ENCODE results near the gene UIMC1.

DNA sequence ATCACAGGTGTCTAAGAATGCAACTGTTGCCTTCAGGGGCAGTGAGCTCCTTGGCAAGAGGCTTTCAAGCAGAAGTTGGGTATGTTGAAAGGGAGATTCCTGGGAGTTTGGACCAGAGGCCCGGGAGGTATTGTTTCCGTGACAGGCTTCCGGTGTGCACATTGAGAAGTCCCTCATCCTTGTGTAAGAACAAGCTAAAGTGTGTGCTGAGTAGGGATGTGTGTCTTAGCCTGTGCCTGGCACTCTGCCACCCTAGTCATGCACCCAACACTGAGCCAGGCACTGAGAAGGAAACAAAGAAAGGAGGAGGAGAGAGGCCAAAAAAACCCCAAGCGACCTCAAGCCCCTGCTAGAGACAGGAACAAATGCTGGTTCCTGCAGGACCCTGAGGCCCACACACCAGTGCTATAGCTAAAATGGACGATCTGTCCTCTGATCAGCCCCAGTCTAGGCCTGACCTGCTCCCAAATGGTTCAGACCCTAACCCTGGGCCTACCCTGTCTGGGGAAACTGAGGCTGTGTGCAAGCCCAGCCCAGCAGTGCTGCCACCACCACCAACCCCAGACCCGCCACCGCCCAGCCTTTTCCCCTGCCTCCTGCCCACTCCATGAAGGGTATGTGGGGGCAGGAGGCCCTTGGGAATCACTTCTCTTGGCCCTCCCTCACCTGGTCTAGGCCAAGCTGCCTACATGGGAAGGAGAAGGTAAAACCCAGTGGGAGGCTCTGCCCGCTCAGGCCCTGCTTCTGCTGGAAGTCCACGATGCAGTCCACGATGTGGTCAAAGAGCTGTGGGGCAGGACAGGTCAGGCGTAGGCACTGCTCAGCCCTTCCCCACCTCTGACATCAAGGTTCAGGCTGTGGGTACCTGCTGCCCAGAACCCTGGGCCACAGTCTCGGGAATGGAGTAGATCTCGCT lies 120.0 kb downstream of the UIMC1 start:
- TF ChIP-seq, protein P1, sequence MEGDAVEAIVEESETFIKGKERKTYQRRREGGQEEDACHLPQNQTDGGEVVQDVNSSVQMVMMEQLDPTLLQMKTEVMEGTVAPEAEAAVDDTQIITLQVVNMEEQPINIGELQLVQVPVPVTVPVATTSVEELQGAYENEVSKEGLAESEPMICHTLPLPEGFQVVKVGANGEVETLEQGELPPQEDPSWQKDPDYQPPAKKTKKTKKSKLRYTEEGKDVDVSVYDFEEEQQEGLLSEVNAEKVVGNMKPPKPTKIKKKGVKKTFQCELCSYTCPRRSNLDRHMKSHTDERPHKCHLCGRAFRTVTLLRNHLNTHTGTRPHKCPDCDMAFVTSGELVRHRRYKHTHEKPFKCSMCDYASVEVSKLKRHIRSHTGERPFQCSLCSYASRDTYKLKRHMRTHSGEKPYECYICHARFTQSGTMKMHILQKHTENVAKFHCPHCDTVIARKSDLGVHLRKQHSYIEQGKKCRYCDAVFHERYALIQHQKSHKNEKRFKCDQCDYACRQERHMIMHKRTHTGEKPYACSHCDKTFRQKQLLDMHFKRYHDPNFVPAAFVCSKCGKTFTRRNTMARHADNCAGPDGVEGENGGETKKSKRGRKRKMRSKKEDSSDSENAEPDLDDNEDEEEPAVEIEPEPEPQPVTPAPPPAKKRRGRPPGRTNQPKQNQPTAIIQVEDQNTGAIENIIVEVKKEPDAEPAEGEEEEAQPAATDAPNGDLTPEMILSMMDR (IDR thresholded peaks at IDR 0.05) = no peak
- no peak for TF ChIP-seq EZH2 (IDR thresholded peaks at IDR 0.05)
- no peak for TF ChIP-seq EZH2phosphoT487 (IDR thresholded peaks at IDR 0.05)
